ENCODE results near the gene FAM20A.

GRCh38 chr17:68513932-68514331, 87.2 kb downstream of the FAM20A start:
- TF ChIP-seq CTCF (IDR thresholded peaks at IDR 0.05) = no peak
- TF ChIP-seq POLR2AphosphoS5 (IDR thresholded peaks at IDR 0.05) = no peak
- TF ChIP-seq POLR2A (IDR thresholded peaks at IDR 0.05) = no peak

All from sigmoid colon (tissue), 4 donors.